HG03354 (cell line): Measurements from ENCODE around the gene ZCCHC4.
A peak's percentile ranks its signal among the peaks of the same experiment; 100 is the strongest.
"Not testable (repeated sequence)": the region's sequence is repeated elsewhere in the genome, so short reads cannot be mapped to it uniquely, and the experiment has no call there.

Source experiments
- ATAC-seq: cut with Tn5 transposase; IDR thresholded peaks from one replicate; pipeline ENCODE4 v1.9.1; 2021; ENCODE audit warnings: mild to moderate bottlenecking; ENCODE audit not compliant: unreplicated experiment, poor library complexity, severe bottlenecking

ZCCHC4 gene

DNA sequence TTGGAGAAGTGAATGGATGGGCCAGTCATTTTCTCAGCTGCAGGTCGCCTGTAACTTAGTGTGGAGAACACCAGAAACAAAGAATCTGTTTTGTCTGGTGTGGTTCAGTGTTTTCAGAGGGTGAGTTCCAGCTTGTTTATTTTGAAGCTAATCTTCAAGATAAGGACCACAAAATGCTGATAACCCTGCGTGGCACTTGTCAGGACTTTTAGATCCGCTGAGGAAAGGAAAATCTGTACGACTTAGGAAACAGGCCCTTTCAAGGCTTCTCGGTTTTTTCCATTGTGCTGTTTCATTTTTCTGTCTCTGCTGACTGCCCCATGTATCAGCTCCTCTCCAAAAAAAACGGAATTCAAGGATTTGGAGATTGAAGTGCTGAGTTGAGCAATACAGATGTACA lies 55.7 kb downstream of the ZCCHC4 start:
- no peak for ATAC-seq

DNA sequence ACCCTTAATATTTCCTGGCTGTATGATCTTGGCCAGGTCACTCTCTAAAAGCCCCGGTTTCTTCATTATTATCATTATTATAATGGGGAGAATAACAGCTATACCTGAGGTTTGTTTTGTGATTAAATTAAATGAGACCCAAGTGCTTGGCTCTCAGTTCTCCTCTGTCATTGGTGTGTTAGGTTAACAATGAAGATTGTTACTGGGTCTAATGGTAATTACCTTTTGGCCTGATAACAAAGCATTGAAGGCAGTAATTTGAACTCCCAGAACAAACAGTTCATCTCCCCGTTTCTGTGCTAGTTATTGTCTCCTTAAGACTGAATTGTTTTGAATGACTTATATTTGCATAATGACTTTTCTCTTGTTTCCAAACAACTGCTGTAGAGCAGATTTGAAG lies 57.7 kb downstream of the ZCCHC4 start:
- ATAC-seq, result no peak

DNA sequence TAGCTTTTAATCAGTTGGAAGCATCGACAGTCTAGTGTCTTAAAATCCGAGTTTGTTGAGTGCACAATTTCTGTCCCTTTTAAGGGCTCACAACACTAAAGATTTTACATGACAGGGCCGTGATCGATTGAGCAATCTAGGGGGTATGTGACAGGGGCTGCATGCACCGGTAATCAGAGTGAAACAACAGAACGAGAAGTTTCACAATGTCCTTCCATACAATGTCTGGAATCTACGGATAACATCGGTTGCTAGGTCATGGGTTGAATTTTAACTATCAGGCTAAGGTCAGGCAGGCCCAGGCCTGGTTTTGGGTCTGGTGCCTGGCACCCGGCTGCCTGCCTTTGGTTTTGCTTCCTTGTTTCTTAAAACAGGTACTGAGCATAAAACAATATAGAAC lies 60.0 kb downstream of the ZCCHC4 start:
- not testable (repeated sequence) for ATAC-seq

DNA sequence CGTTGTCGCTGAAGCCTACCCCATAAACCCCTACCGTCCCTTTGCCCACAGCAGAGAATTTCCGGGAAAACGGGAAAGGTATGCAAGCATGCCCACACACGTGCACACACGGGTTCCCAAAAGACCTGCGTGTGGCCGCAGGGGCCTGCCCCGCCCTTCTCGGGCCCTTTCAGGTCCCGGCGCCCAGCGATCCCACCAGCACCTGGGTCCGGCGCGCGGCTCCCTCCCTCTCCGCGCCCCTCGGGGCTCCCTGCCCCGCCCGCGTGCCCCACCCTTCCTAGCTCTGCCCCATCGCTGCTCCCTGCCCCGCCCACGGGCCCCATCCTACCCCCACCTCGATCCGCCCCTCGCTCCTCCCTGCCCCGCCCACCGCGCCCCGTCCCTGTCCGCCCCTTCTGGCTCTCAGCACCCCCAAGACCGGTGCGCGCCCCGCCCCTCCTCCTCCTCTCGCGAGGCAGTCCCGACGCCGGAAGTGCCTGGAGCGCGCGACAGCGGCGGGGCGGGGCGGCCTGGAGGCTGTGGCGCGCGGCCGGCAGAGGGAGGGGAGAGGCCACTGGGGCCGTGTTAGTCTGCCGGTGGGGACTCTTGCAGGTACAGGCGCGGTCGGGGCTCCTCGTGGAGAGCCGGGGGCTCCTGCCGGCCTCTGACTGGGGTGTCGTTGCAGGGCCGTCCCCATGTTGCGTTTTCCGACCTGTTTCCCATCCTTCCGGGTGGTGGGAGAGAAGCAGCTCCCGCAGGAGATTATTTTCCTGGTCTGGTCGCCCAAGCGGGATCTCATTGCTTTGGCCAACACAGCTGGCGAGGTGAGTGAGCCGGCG lies 64.4 kb downstream of the ZCCHC4 start, which contains the start of gene ANAPC4:
Gene ANAPC4 (plus strand): TSS at position 510 of the 818 bp plus-strand sequence. CDS start 165 bp downstream, at position 675.
- peak; percentile 97 for ATAC-seq

DNA sequence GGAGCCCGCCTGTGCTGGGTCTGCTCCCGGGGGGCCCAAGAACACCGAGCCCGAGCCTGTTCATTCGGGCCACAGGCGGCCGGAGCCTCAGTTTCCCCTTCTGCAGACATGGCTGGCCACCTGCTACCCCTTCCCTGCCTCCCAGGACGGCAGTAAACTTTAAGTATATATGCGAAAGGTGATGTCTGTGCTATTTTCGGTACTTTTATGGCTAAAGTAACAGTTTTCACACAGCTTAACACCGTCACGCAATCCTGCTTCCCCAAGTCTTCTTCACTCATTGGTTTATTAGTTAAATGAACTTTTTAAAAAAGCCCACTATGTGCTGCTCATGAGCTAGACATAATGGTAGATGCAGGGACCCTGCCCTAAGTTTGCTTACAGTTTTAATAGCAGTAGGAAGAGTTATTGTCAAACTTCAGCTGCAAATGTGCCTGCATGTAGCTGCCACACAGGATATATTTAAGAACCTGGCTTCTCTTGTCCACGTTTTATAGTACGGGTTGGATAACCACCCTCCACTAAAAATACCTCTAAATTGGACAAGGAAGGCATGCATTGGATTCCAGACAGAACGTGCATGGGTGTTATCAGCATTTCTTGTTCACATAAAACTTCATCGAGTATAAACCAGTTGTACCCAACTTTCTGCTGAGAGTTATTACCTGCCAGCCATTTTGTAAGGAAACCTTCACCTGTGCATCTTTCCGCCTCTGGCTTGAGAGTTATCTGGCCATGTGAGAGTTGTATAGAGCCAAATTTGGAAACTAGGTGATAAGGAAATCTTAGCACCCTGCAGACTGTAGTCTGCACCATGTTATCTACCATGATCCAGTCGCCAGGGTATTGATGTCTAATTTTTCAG lies 65.2 kb downstream of the ZCCHC4 start:
- peak; percentile 1 for ATAC-seq

DNA sequence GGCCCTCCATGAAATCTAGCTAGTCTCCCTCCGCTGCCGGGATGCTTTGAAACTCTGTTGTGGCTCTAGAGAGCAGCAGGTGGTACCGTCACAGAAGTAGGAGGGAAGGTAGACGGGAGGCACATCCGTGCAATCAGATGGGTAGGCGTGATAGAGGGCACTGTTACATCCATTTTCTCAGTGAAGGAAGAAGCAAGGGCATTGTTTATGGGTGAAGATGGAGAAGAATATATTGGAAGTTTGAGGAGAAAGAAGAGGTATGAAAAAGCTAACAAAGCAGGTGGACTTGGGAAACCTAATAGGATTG lies 65.8 kb downstream of the ZCCHC4 start:
- ATAC-seq, result no peak

DNA sequence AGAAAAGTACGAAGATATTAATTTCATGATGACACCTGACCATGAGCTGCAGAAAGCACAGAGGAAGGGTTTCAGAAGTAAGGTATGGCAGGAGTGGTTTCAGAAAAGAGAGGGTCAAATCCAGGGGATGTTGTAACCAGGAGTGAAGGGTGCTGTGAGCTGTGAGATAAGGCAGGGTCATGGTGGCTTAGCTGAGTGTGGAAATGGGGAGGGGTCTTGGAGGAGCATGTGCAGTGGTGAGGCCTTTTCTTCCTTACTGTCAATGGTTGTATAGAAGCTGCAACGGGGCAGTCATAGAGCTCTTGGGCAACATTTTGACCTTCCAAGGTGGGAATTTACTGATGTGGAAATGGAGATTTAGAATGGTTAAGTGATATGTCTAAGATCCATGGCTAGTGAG lies 67.0 kb downstream of the ZCCHC4 start:
- no peak for ATAC-seq

DNA sequence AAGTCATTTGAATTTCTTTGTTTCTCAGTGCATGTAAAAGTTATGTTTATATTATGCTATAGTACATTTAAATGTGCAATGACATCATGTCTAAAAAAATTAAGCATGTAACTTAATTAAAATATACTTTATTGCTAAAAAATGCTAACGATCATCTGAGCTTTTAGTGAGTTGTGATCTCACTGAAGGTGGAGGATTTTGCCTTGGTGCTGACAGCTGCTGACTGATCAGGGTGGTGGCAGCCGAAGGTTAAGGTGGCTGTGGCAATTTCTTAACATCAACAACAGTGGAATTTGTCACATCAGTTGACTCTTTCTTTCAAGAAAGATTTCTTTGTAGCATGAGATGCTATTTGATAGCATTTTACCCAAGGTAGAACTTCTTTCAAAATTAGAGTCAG lies 71.1 kb downstream of the ZCCHC4 start:
- no peak for ATAC-seq

DNA sequence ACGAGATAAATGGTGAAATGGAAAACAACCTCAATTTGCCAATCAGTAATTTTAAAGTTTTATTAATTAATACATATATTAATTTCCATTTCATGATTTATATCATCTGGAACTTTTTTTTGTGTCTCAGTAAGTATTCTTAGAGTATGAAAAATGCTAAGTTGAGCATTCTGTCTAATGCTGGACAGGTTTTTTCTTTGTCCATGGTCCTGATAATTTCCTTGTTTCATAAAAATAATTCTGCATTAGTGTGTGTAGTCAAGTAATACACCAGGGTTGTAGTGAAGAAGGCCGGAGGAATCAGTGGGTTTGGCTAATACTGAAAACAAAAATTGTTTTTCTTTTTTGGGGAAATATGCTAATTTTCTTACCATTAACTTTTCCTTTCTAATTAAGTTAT lies 74.4 kb downstream of the ZCCHC4 start:
- ATAC-seq, result no peak

DNA sequence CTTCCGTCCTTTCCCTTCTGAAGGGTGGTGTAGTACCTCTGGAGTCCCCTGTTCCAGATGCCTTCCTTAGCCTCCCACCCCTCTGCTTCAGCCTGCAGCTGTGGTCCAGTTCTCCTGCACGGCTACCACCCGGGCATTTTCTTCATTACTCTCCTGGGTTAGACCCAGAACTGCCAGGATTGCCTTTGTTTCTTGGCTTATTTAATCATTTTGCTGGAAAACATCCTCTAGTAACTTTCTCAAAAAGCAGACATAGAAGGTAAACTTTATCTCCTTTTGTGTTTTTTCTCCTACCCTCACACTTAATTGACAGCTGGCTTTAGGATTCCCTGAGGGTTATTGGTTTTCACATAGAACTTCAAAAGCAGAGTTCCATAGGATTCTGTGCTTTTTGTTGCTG lies 84.7 kb downstream of the ZCCHC4 start:
- no peak for ATAC-seq

DNA sequence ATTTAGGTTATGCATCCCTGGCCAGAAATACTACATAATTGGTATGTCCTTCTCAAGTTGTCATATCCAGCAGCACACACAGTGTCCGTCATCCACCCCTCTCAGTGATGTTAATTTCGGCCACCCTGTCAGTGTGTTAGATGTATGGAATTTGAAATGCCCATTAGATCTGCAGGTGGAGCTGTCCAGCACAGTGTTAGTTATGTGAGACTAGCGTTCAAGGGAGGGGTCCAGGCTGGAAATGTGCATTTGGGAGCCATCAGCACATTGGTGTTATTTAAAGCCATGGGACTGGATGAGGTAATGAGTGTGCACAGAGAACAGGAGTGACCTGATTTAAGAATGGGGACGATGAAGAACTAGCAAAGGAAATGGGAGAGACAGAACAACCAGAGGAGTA lies 86.9 kb downstream of the ZCCHC4 start:
- no peak for ATAC-seq

DNA sequence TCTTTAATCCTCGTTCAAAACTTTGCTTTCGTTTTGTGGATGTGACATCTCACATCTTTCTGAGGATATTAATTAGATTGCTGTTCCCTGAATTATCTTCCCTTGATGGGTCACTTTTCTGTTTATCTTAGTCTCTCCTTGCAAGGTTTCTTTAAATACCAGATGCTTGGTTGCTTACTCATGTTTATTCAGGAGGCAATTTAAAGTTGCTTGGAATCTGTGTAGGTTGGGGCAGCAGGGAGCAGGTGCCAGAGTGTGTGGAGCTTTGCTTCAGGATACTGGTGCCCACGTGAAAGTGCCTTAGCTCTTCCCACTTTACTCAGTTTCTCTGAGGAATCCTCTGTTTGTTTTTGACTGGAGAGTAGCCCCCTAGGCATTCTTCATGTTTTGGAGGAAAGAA lies 88.5 kb downstream of the ZCCHC4 start:
- no peak for ATAC-seq

DNA sequence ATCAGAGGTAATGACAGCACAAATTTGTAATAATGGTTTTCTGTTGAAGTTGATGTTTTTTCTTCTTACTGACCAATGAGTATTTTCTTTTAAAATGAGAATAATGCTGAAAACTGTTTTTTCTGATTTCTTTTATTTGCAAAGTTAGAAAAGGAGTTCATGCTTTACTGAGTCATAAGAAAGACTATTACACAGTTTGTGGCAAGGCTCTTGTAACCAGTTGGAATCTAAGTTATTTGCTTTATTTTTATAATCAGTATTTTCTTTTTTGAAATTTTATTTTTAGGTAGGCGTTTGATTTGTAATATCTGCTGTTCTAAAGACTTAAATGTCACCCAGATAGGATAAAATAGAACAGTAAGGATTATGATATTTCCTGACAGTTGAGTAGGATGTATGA lies 89.9 kb downstream of the ZCCHC4 start:
- ATAC-seq, result no peak

DNA sequence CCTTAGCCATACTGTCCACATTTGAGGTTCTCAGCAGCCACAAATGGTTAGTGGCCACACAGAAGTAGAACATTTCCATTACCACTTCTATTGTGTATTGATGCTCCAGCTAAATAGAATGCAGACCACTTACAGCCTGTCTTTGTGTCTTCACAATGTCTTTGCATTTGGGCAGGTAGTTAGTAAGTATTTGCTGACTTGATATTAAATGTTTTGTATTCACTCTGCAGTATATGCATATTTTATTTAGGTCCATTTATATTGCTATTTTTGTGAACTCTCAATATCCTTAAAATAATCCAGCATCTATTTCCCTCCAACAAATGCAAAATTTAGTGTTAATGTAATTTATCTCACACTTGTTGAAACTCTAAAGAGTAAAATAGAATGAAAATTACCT lies 91.1 kb downstream of the ZCCHC4 start:
- no peak for ATAC-seq

DNA sequence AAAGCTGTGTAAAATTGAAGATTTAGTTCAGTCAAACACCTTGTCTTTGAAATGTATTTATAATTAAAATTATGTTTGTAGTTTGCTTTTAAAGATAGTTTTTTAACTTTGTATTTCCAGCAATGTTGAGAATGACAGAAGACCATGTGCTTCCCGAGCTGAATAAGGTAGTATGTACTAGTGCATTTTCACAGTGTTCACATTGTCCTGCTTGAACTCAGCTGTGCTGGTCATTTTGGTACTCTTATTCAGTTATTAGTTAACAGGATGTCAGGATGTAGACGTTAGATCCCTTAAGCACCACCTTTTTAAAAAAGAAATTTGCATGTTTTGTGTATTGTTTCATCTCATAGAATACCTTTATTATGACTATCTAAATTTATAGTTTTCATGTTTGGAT lies 92.9 kb downstream of the ZCCHC4 start:
- no peak for ATAC-seq

DNA sequence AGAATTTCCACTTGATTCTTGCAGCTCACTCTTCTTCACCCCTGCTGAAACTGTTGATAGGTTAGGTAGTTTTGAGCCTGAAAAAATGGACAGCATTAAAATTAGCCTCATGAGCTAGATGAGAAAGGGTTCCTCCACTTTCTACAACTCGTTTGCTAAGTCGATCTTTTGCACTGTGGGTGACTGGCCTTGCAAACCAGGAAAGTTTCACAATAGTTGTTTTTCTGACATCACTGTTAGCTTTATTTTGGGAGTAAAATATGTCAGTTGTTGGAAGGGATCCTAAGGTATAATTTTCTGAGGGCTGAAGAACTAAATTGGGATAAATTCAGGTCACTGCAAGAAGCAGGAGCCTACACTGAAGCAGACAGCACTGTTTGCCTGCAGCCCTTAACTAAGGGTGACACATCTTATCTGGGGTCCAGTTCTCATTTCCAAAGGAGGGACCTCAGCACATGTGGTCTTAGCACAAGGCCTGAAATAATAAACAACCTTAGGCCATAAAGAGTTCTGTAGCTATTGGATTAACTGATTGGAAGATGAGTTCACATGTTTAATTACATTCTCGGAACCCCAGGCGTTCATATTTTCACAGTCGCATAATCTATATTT lies 93.6 kb downstream of the ZCCHC4 start:
- ATAC-seq, result no peak

DNA sequence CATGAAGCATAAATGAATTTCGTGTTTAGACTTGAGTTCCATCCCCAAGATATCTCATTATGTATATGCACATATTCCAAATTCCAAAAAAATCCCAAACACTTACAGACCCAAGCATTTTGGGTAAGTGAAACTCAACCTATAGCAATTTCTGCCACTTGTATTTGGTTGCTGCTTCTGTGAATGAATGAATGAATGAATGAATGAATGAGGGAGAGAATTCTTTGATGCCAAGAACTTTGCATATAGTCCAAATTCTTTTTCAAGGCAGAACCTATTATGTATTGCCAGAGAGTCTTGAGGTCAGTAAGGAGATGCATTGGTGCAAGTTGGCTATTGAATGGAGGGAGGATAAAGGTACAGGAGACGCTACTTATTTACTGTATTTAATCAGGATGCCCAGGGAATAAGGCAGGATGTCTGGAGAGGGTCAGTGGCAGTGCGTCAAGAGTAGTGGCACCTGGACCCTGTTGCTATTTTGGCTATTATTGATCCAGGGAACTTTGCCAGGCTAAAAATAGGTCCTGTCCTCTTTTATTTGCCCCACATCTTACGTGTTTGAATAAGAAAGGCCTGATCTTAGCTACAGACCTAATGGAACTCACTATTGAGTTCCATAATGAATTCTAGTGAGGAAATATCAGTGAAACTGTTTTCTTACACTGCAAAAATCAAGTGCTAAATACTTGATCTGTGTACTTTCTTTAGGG lies 98.4 kb downstream of the ZCCHC4 start:
- no peak for ATAC-seq

DNA sequence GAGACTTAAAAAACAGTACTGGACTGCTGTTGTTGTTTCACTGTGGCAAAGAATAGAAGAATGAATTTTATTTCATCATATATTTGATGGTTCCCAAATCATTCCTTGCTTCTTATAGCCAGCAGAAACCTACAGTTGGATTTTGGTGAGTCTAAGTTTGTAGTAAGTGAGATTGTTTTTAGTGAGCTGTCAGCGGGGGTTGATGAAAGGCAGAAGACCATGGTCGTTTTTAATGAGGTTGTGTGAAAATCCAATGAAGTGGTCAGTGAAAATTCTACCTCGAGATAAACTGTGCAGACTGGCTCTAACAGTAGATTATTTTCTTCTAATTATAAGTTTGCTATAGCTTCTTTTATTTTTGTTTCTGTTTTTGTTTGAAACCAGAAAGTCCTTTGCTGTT lies 100.7 kb downstream of the ZCCHC4 start:
- no peak for ATAC-seq

DNA sequence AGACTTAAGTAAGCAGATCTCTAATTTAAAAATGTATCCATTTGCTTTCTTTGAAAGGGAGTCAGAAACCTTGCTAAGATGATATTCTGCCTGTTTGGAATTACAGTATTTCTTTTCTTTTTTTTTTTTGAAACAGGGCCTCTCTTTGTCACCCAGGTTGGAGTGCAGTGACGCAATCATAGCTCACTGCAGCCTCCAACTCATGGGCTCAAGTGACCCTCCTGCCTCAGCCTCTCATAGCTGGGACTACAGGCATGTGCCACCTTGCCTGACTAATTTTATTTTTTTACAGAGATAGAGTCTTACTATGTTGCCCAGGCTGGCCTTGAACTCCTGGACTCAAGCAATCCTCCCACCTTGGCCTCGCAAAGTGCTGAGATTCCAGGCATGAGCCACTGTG lies 104.4 kb downstream of the ZCCHC4 start:
- no peak for ATAC-seq
